ENCODE results near the gene SMTNL2.
"Not testable (repeated sequence)": the region's sequence is repeated elsewhere in the genome, so short reads cannot be mapped to it uniquely, and the experiment has no call there.

DNA sequence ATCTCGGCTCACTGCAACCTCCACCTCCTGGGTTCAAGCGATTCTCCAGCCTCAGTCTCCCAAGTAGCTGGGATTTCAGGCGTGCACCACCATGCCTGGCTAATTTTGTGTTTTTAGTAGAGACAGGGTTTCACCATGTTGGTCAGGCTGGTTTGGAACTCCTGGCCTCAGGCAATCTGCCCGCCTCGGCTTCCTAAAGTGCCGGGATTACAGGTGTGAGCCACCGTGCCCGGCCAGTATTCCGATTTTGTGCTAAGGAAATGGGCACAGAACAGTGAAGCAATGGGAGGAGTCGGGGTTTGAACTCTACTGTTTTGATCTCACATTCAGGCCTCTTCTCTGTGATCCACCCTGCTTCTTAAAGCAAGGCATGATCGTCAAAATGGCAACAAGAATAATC lies 20.4 kb downstream of the SMTNL2 start:
- not testable (repeated sequence) for TF ChIP-seq MXI1 (IDR thresholded peaks at IDR 0.05; ENCODE audit: borderline replicate concordance, low read depth, low read length); RCOR1 (IDR thresholded peaks at IDR 0.05; ENCODE audit: insufficient replicate concordance, low read length); RAD21 (IDR thresholded peaks at IDR 0.05; ENCODE audit: low read length); POLR2A (IDR thresholded peaks at IDR 0.05; ENCODE audit: low read depth, low read length); MAFK (IDR thresholded peaks at IDR 0.05; ENCODE audit: low read depth, low read length); CEBPB (IDR thresholded peaks at IDR 0.05; ENCODE audit: low read depth, low read length); RFX5 (IDR thresholded peaks at IDR 0.05; ENCODE audit: low read depth, low read length); SMC3 (IDR thresholded peaks at IDR 0.05; ENCODE audit: low read depth, low read length); BHLHE40 (IDR thresholded peaks at IDR 0.05; ENCODE audit: low read depth, low read length); FOS (IDR thresholded peaks at IDR 0.05; ENCODE audit: low read depth, low read length)
- TF ChIP-seq, protein P1, sequence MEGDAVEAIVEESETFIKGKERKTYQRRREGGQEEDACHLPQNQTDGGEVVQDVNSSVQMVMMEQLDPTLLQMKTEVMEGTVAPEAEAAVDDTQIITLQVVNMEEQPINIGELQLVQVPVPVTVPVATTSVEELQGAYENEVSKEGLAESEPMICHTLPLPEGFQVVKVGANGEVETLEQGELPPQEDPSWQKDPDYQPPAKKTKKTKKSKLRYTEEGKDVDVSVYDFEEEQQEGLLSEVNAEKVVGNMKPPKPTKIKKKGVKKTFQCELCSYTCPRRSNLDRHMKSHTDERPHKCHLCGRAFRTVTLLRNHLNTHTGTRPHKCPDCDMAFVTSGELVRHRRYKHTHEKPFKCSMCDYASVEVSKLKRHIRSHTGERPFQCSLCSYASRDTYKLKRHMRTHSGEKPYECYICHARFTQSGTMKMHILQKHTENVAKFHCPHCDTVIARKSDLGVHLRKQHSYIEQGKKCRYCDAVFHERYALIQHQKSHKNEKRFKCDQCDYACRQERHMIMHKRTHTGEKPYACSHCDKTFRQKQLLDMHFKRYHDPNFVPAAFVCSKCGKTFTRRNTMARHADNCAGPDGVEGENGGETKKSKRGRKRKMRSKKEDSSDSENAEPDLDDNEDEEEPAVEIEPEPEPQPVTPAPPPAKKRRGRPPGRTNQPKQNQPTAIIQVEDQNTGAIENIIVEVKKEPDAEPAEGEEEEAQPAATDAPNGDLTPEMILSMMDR (conservative IDR thresholded peaks at IDR 0.05; ENCODE audit: low read depth, low read length), result not testable (repeated sequence)
- TF ChIP-seq, protein P2, sequence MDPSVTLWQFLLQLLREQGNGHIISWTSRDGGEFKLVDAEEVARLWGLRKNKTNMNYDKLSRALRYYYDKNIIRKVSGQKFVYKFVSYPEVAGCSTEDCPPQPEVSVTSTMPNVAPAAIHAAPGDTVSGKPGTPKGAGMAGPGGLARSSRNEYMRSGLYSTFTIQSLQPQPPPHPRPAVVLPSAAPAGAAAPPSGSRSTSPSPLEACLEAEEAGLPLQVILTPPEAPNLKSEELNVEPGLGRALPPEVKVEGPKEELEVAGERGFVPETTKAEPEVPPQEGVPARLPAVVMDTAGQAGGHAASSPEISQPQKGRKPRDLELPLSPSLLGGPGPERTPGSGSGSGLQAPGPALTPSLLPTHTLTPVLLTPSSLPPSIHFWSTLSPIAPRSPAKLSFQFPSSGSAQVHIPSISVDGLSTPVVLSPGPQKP (IDR thresholded peaks at IDR 0.05; ENCODE audit: borderline replicate concordance, low read depth, low read length), result not testable (repeated sequence)
- TF ChIP-seq, protein P3, sequence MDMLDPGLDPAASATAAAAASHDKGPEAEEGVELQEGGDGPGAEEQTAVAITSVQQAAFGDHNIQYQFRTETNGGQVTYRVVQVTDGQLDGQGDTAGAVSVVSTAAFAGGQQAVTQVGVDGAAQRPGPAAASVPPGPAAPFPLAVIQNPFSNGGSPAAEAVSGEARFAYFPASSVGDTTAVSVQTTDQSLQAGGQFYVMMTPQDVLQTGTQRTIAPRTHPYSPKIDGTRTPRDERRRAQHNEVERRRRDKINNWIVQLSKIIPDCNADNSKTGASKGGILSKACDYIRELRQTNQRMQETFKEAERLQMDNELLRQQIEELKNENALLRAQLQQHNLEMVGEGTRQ (IDR thresholded peaks at IDR 0.05; ENCODE audit: low read depth, low read length), result not testable (repeated sequence)

All from IMR-90 (cell line).